CD4-positive, alpha-beta T cell (primary cell): ENCODE results near the gene PYGL. TPM values are rescaled to one million over a fixed set of nuclear protein-coding genes. Genes with fewer than 3 reads are reported as not detected.

Source experiments
- ATAC-seq: fragments of 200-7000 bp; cut with Tn5 transposase; one replicate; pipeline ENCODE4 v1.10.0; 2022; ENCODE audit warnings: mild to moderate bottlenecking; ENCODE audit not compliant: poor library complexity
- CTCF ChIA-PET: fragments of 350-600 bp; sonication (Branson Sonifier 250); formaldehyde crosslinking; loops from one replicate; lab custom pipeline; 2021; ENCODE audit warnings: antibody characterized with exemption, inconsistent platforms; lab: Charles Lee
- POLR2A ChIA-PET: fragments of 350-600 bp; sonication (Branson Sonifier 250); formaldehyde crosslinking; loops from one replicate; lab custom pipeline; 2021; ENCODE audit warnings: antibody characterized with exemption, inconsistent platforms; lab: Charles Lee
- DNase-seq, 14 experiments: peaks; one replicate each; pipeline ENCODE4 v3.0.0-alpha.2; 2013 to 2020; ENCODE audit warnings: mixed read lengths in 2 of 14
- H3K27ac ChIP-seq, 2 donors: one replicate each; pipeline versions ENCODE4 v1.5.1 to v1.7.0; 2013; ENCODE audit warnings: low read length in 2 of 2, low read depth in 1 of 2, mild to moderate bottlenecking in 1 of 2
- H3K27me3 ChIP-seq, 2 experiments: 1 replicate in 1 of 2; 2 replicates in 1 of 2; pipeline versions ENCODE4 v1.6.1 to v1.7.0; 2013; ENCODE audit warnings: low read length in 2 of 2, control low read depth in 1 of 2, mild to moderate bottlenecking in 1 of 2, moderate library complexity in 1 of 2; ENCODE audit not compliant: insufficient read depth in 2 of 2, control insufficient read depth in 1 of 2
- H3K36me3 ChIP-seq: one replicate; pipeline ENCODE4 v1.6.1; 2013; ENCODE audit warnings: low read length, control low read depth; ENCODE audit not compliant: insufficient read depth
- H3K4me1 ChIP-seq: one replicate; pipeline ENCODE4 v1.6.1; 2013; ENCODE audit warnings: low read length, control low read depth; ENCODE audit not compliant: insufficient read depth
- H3K4me3 ChIP-seq: one replicate; pipeline ENCODE4 v1.5.1; 2013; ENCODE audit warnings: mild to moderate bottlenecking, low read length, moderate library complexity
- H3K9me3 ChIP-seq, 2 experiments: 1 replicate in 1 of 2; 2 replicates in 1 of 2; pipeline versions ENCODE4 v1.6.1 to v1.7.0; 2013; ENCODE audit warnings: low read length in 2 of 2, mild to moderate bottlenecking in 2 of 2, control low read depth in 1 of 2, moderate library complexity in 1 of 2; ENCODE audit not compliant: control insufficient read depth in 1 of 2, insufficient read depth in 1 of 2
- H3K27ac Mint-ChIP-seq: one replicate; pipeline ENCODE4 v1.8.0; 2020; ENCODE audit warnings: mixed read lengths
- H3K27me3 Mint-ChIP-seq: one replicate; pipeline ENCODE4 v1.8.0; 2021; ENCODE audit warnings: mixed read lengths
- H3K36me3 Mint-ChIP-seq: one replicate; pipeline ENCODE4 v1.8.0; 2021; ENCODE audit warnings: low read depth, mixed read lengths
- H3K4me1 Mint-ChIP-seq: one replicate; pipeline ENCODE4 v1.8.0; 2021; ENCODE audit warnings: low read depth, mixed read lengths
- H3K4me3 Mint-ChIP-seq: one replicate; pipeline ENCODE4 v1.8.0; 2020; ENCODE audit warnings: mild to moderate bottlenecking, mixed read lengths
- H3K9me3 Mint-ChIP-seq: one replicate; pipeline ENCODE4 v1.8.0; 2020; ENCODE audit warnings: mixed read lengths
- CTCF ChIP-seq: fragments of 200-600 bp; IDR thresholded peaks from one replicate; pipeline ENCODE4 v1.8.0; 2022; ENCODE audit warnings: antibody characterized with exemption, mild to moderate bottlenecking
- intact Hi-C, 2 experiments: fragments of 100-400 bp; cut with DNase I in 1 of 2; cut with micrococcal nuclease in 1 of 2; formaldehyde crosslinking; loops; one replicate each; pipeline versions ENCODE4 v1.15.1 to v1.9.0; 2023 to 2025; cut with DNase I, micrococcal nuclease
- total RNA-seq, 174 experiments: library from RNA in 2 of 174; stranded (reverse) in 2 of 174; gene quantifications; one replicate each; pipeline ENCODE4 v1.2.3 and lab custom pipeline; 2021 to 2026

The PYGL gene
- total RNA-seq, 2 experiments from 2014 or later = 0.59 to 0.69 TPM

GRCh38 chr14:50865391-50866076, 78.7 kb downstream of the PYGL start:
- Mint-ChIP-seq H3K9me3 (no peaks in the 10 kb centered on the region), H3K36me3 (peaks cover 1% of the 10 kb centered on the region), H3K4me3 (no peak overlapping the region), H3K27me3 (peaks cover 48% of the 10 kb centered on the region), H3K4me1 (peaks cover 8% of the 10 kb centered on the region), H3K27ac (no peak overlapping the region)
- CTCF ChIA-PET = interaction anchor here (1.2 kb wide), 1 partner anchor 10 kb away, joined by 3 read pairs; no protein-coding TSS in a partner anchor
- DNase-seq (no peak), ATAC-seq (no peak)
- no peak overlapping the region for H3K4me3 ChIP-seq
- no peaks in the 10 kb centered on the region for H3K36me3 ChIP-seq
- no peak overlapping the region for H3K27ac ChIP-seq
- POLR2A ChIA-PET = no interaction called here
- no peaks in the 10 kb centered on the region for H3K4me1 ChIP-seq
- H3K9me3 ChIP-seq = no peaks in the 10 kb centered on the region
- H3K27me3 ChIP-seq = peaks cover 10 to 37% of the 10 kb centered on the region in 2 experiments
- intact Hi-C loops = loop anchor here in 1 of 2 experiments (10.0 kb wide), 1 partner anchor 541 kb away; no protein-coding TSS in a partner anchor
- no peak for TF ChIP-seq CTCF

GRCh38 chr14:50864946-50865345, 79.3 kb downstream of the PYGL start:
- ATAC-seq = no peak
- intact Hi-C loops = loop anchor here in 1 of 2 experiments (10.0 kb wide), 1 partner anchor 540 kb away; no protein-coding TSS in a partner anchor
- H3K27me3 Mint-ChIP-seq = peaks cover 43% of the 10 kb centered on the region
- Histone ChIP-seq H3K4me3 (no peak overlapping the region), H3K36me3 (no peaks in the 10 kb centered on the region), H3K4me1 (peaks cover 4% of the 10 kb centered on the region), H3K27me3 (peaks cover 4 to 31% of the 10 kb centered on the region in 2 experiments), H3K9me3 (no peaks in the 10 kb centered on the region), H3K27ac (no peak overlapping the region)
- peaks cover 13% of the 10 kb centered on the region for H3K4me1 Mint-ChIP-seq
- ChIA-PET POLR2A (no interaction called here), CTCF (no interaction called here)
- H3K4me3 Mint-ChIP-seq = no peak overlapping the region
- peaks cover 7% of the 10 kb centered on the region for H3K36me3 Mint-ChIP-seq
- no peak for TF ChIP-seq CTCF
- H3K9me3 Mint-ChIP-seq = no peaks in the 10 kb centered on the region
- H3K27ac Mint-ChIP-seq = no peak overlapping the region
- DNase-seq = no peak

- no peaks in the 10 kb centered on the region for H3K9me3 ChIP-seq
- DNase-seq (no peak), ATAC-seq (no peak)
- POLR2A ChIA-PET = no interaction called here
- Mint-ChIP-seq H3K4me3 (no peak overlapping the region), H3K36me3 (peaks cover 8% of the 10 kb centered on the region), H3K9me3 (no peaks in the 10 kb centered on the region), H3K4me1 (peaks cover 15% of the 10 kb centered on the region), H3K27ac (no peak overlapping the region), H3K27me3 (peaks cover 36% of the 10 kb centered on the region)
- TF ChIP-seq CTCF = no peak
- no peak overlapping the region for H3K4me3 ChIP-seq
- CTCF ChIA-PET = no interaction called here
- no peaks in the 10 kb centered on the region for H3K36me3 ChIP-seq
- H3K27ac ChIP-seq = no peak overlapping the region
- peaks cover 9% of the 10 kb centered on the region for H3K4me1 ChIP-seq
- H3K27me3 ChIP-seq = peaks cover 0 to 24% of the 10 kb centered on the region in 2 experiments
- intact Hi-C loops = loop anchor here in 1 of 2 experiments (10.0 kb wide), 1 partner anchor 539 kb away; no protein-coding TSS in a partner anchor
These were observed 80.0 kb downstream of the PYGL start for GRCh38 chr14:50864237-50864636.
